ENCODE measurements around the gene FAM83G. TPM values are rescaled to one million over a fixed set of nuclear protein-coding genes. Genes with fewer than 3 reads are reported as not detected.
A peak's percentile ranks its signal among the peaks of the same experiment; 100 is the strongest.

The FAM83G gene
- total RNA-seq, 2 donors from 2014 or later: 24.4 to 24.8 TPM

GRCh38 chr17:19006698-19007097, 2.1 kb upstream of the FAM83G start:
- DNase-seq: no peak
- no peaks in the 10 kb centered on the region for H3K36me3 ChIP-seq
- H3K9ac ChIP-seq (ENCODE audit: low read depth in 2 of 2, low read length in 2 of 2): no peak overlapping the region
- no peak overlapping the region for H3K27ac ChIP-seq
- H3K9me3 ChIP-seq: no peaks in the 10 kb centered on the region
- peaks cover 7% of the 10 kb centered on the region for H3K4me1 ChIP-seq
- TF ChIP-seq CTCF (IDR thresholded peaks at IDR 0.05): no peak
- H3K27me3 ChIP-seq: no peaks in the 10 kb centered on the region
- H3K4me3 ChIP-seq: no peak overlapping the region
- intact Hi-C loops (cut with DNase I): no loop called here

- Histone ChIP-seq H3K9me3 (no peaks in the 10 kb centered on the region), H3K4me3 (no peak overlapping the region), H3K27me3 (no peaks in the 10 kb centered on the region), H3K36me3 (no peaks in the 10 kb centered on the region), H3K4me1 (peaks cover 9% of the 10 kb centered on the region), H3K9ac (ENCODE audit: low read depth in 2 of 2, low read length in 2 of 2) (no peak overlapping the region), H3K27ac (no peak overlapping the region)
- intact Hi-C loops (cut with DNase I): no loop called here
- no peak for TF ChIP-seq CTCF (IDR thresholded peaks at IDR 0.05)
- no peak for DNase-seq
Observed at GRCh38 chr17:19005789-19006430, 1.3 kb upstream of the FAM83G start.

- peak overlapping the region; percentile 5 for H3K4me3 ChIP-seq
Observed at GRCh38 chr17:19005137-19005773, 691 bp upstream of the FAM83G start.

GRCh38 chr17:19003543-19004420, 782 bp downstream of the FAM83G start:
- no peak for TF ChIP-seq CTCF (IDR thresholded peaks at IDR 0.05)
- peak overlapping the region; percentile 58 to 81 for H3K9ac ChIP-seq (ENCODE audit: low read depth in 2 of 2, low read length in 2 of 2)
- H3K4me3 ChIP-seq: peak overlapping the region; percentile 64
- DNase-seq: peak; percentile 74
- H3K9me3 ChIP-seq: no peaks in the 10 kb centered on the region
- intact Hi-C loops (cut with DNase I): no loop called here
- H3K27ac ChIP-seq: peak overlapping the region; percentile 76
- no peaks in the 10 kb centered on the region for H3K27me3 ChIP-seq
- H3K4me1 ChIP-seq: peaks cover 9% of the 10 kb centered on the region
- no peaks in the 10 kb centered on the region for H3K36me3 ChIP-seq

More at GRCh38 chr17:19005137-19005773, 691 bp upstream of the FAM83G start:
- Histone ChIP-seq H3K27ac (no peak overlapping the region), H3K36me3 (no peaks in the 10 kb centered on the region), H3K9ac (ENCODE audit: low read depth in 2 of 2, low read length in 2 of 2) (peak overlapping the region; percentile 58 to 67), H3K27me3 (no peaks in the 10 kb centered on the region), H3K4me1 (peaks cover 9% of the 10 kb centered on the region), H3K9me3 (no peaks in the 10 kb centered on the region)
- DNase-seq: no peak
- intact Hi-C loops (cut with DNase I): no loop called here
- no peak for TF ChIP-seq CTCF (IDR thresholded peaks at IDR 0.05)

GRCh38 chr17:19002805-19003542, 1.6 kb downstream of the FAM83G start:
- peak overlapping the region; percentile 76 for H3K27ac ChIP-seq
- intact Hi-C loops (cut with DNase I): no loop called here

More at GRCh38 chr17:19002805-19003542, 1.6 kb downstream of the FAM83G start:
- peak overlapping the region; percentile 64 for H3K4me3 ChIP-seq
- TF ChIP-seq CTCF (IDR thresholded peaks at IDR 0.05): no peak
- no peaks in the 10 kb centered on the region for H3K36me3 ChIP-seq
- no peaks in the 10 kb centered on the region for H3K9me3 ChIP-seq
- H3K9ac ChIP-seq (ENCODE audit: low read depth in 2 of 2, low read length in 2 of 2): peak overlapping the region; percentile 48 to 81
- no peak for DNase-seq
- H3K4me1 ChIP-seq: peaks cover 9% of the 10 kb centered on the region
- no peaks in the 10 kb centered on the region for H3K27me3 ChIP-seq
